DND-41 (cell line): Measurements from ENCODE around the gene MTG1.
A peak's percentile ranks its signal among the peaks of the same experiment; 100 is the strongest.

ENCODE experiments used
- ATAC-seq: fragments of 200-7000 bp; cut with Tn5 transposase; 3 replicates; pipeline ENCODE4 v1.9.1; 2021; ENCODE audit warnings: low read depth; ENCODE audit not compliant: insufficient read depth
- DNase-seq: peaks from one replicate; pipeline ENCODE4 v3.0.0-alpha.2; 2020
- H2AFZ ChIP-seq: 2 replicates; pipeline ENCODE4 v1.6.0; 2012; ENCODE audit warnings: low read depth, low read length
- H3K27ac ChIP-seq: 2 replicates; pipeline ENCODE4 v1.5.1; 2012; ENCODE audit warnings: low read length, inconsistent platforms
- H3K27me3 ChIP-seq: fragments of 200-600 bp; sonication (generic); 2 replicates; pipeline ENCODE4 v1.6.0; 2012; ENCODE audit warnings: low read length, mild to moderate bottlenecking, inconsistent platforms; ENCODE audit not compliant: insufficient read depth, poor library complexity
- H3K36me3 ChIP-seq: 2 replicates; pipeline ENCODE4 v1.5.1; 2012; ENCODE audit warnings: low read length, inconsistent platforms; ENCODE audit not compliant: insufficient read depth
- H3K4me1 ChIP-seq: 2 replicates; pipeline ENCODE4 v1.5.1; 2012; ENCODE audit warnings: mild to moderate bottlenecking, low read length; ENCODE audit not compliant: insufficient read depth
- H3K4me2 ChIP-seq: 2 replicates; pipeline ENCODE4 v1.6.0; 2012; ENCODE audit warnings: mild to moderate bottlenecking, moderate library complexity, low read length, inconsistent platforms; ENCODE audit not compliant: insufficient read depth
- H3K4me3 ChIP-seq, 2 experiments: fragments of 200-600 bp in 1 of 2; shearing (Covaris generic) in 1 of 2; 2 replicates each; pipeline ENCODE4 v1.5.1; 2012 to 2016; ENCODE audit warnings: inconsistent platforms in 2 of 2, low read length in 2 of 2, mild to moderate bottlenecking in 2 of 2, low read depth in 1 of 2, moderate library complexity in 1 of 2
- H3K79me2 ChIP-seq: 2 replicates; pipeline ENCODE4 v1.6.0; 2012; ENCODE audit warnings: low read length, inconsistent platforms; ENCODE audit not compliant: insufficient read depth
- H3K9ac ChIP-seq: 2 replicates; pipeline ENCODE4 v1.6.0; 2012; ENCODE audit warnings: low read depth, mild to moderate bottlenecking, inconsistent platforms, low read length, moderate library complexity
- H3K9me3 ChIP-seq: 2 replicates; pipeline ENCODE4 v1.5.1; 2012; ENCODE audit warnings: low read length, moderate library complexity, mild to moderate bottlenecking, inconsistent platforms; ENCODE audit not compliant: insufficient read depth, severe bottlenecking
- H4K20me1 ChIP-seq: 2 replicates; pipeline ENCODE4 v1.6.0; 2012; ENCODE audit warnings: low read length; ENCODE audit not compliant: insufficient read depth
- EZH2 ChIP-seq: IDR thresholded peaks from 3 replicates; pipeline ENCODE4 v1.6.1; 2012; ENCODE audit warnings: borderline replicate concordance, low read depth, mild to moderate bottlenecking, moderate library complexity, low read length, inconsistent platforms; ENCODE audit not compliant: severe bottlenecking
- TF ChIP-seq, protein P1 (sequence below): IDR thresholded peaks from 2 replicates; pipeline ENCODE4 v1.5.1; 2012; ENCODE audit warnings: borderline replicate concordance, low read length, moderate library complexity, mild to moderate bottlenecking; ENCODE audit not compliant: poor library complexity, severe bottlenecking; ENCODE audit errors: extremely low read depth

MTG1 gene

DNA sequence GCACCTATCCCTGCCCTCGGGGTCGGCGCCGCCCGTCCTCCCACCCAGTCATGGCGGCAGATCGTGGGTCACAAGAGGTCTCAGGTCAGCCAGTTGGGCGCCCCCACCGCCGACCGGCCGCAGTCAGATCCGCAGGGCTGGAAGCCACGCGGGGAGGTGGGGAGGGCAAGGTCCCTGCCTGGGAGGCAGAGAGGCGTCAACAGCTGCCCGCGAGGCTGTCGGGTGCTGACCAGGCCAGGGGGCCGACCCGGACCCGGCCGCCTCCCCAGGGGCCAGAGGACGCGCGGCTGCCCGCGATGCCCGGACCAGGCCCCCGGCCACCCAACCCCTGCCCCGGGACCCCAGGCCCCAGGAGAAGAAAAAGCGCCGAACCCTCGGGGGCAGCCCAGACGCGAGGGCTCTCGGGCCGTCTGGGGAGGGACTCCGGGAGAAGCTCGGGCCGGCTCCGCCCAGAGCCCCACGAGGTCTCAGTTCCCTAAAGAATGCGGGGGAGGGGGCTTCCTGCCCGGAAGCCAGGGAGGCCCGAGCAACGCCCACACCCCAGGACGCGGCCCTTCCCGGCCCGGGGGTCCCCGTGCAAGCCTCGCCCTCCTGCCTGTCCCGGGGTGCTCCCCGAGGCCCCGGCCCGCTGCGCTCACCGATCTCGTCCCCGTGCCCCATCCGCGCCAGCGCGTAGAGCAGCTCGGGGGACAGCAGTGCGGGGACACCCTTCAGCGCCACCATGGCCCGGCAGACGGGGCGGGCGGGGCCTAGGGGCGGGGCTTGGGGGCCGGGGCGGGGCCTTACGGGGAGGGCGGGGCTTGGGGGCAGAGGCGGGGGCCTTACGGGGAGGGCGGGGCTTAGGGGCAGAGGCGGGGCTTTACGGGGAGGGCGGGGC, 36.4 kb upstream of the MTG1 start, which contains the start of gene FUOM:
Gene FUOM, minus strand, starts transcription at position 735 of the 877 bp plus-strand sequence. Its CDS starts 12 bp downstream, at position 723.
- peaks cover 11% of the 10 kb centered on the region for H3K4me1 ChIP-seq
- H3K79me2 ChIP-seq = no peaks in the 10 kb centered on the region
- peaks cover 7% of the 10 kb centered on the region for H3K36me3 ChIP-seq
- no peaks in the 10 kb centered on the region for H3K27me3 ChIP-seq
- TF ChIP-seq EZH2 = no peak
- TF ChIP-seq, protein P1, sequence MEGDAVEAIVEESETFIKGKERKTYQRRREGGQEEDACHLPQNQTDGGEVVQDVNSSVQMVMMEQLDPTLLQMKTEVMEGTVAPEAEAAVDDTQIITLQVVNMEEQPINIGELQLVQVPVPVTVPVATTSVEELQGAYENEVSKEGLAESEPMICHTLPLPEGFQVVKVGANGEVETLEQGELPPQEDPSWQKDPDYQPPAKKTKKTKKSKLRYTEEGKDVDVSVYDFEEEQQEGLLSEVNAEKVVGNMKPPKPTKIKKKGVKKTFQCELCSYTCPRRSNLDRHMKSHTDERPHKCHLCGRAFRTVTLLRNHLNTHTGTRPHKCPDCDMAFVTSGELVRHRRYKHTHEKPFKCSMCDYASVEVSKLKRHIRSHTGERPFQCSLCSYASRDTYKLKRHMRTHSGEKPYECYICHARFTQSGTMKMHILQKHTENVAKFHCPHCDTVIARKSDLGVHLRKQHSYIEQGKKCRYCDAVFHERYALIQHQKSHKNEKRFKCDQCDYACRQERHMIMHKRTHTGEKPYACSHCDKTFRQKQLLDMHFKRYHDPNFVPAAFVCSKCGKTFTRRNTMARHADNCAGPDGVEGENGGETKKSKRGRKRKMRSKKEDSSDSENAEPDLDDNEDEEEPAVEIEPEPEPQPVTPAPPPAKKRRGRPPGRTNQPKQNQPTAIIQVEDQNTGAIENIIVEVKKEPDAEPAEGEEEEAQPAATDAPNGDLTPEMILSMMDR = no peak
- peak within 1 kb of the TSS; percentile 79 for H3K4me2 ChIP-seq
- peak within 1 kb of the TSS; percentile 36; the same call in 1 of the 2 replicates for H3K27ac ChIP-seq
- H3K9me3 ChIP-seq = no peaks in the 10 kb centered on the region
- peak within 1 kb of the TSS; percentile 75 for H2AFZ ChIP-seq
- DNase-seq (peak; percentile 74), ATAC-seq (peak; percentile 78)
- H3K4me3 ChIP-seq = peak within 1 kb of the TSS; percentile 27 to 66; a peak in 3 of 4 replicates
- 0 out of 2 replicates have a peak, but pooled peaks cover 5% of the 10 kb centered on the region for H4K20me1 ChIP-seq
- H3K9ac ChIP-seq = peak within 1 kb of the TSS; percentile 60

DNA sequence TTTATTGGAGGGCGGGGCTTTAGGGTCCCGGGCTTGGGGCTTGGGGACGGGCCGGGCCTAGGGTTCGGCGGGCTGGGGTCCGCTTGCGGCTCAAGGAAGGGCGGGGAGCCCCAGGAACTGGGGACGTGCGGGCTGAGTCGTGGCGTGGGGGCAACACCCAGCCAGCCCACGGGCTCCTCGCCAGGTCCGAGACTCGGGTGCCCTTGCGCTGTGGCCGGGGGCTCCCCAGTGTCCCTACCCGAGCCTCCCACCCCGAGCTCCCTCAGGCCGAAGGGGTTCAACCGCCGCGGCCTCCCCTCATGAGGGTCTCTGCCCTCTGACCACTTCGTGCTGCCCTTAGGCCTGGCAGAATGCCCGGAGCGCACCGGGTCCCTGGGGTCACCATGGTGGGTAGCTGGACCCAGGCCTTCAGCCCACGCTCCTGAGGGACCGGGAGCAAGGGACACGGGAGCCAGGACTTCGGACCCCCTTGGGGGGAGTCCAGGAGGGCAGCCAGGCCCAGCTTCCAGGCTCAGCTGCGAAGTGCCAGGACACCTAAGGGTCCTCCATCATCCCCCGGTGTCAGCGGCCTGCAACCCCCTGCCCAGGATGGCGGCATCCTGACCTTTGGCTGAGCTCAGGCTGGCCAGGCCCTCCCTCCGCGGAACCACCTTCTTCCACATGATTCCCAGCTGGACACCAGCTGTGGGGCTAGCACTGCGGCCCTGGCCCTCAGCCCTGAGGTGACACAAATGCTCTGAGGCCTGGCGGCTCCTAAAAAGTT, 35.6 kb upstream of the MTG1 start:
- ATAC-seq = 0 out of 3 replicates have a peak, but pooled peaks have one; percentile 1
- Histone ChIP-seq H3K4me1 (peaks cover 11% of the 10 kb centered on the region), H3K27ac (no peak overlapping the region), H3K27me3 (no peaks in the 10 kb centered on the region), H3K4me3 (no peak overlapping the region; a peak in 1 of 4 replicates), H3K79me2 (no peaks in the 10 kb centered on the region), H3K9me3 (no peaks in the 10 kb centered on the region), H3K9ac (no peak overlapping the region), H3K36me3 (peaks cover 14% of the 10 kb centered on the region), H3K4me2 (no peak overlapping the region), H4K20me1 (0 out of 2 replicates have a peak, but pooled peaks cover 5% of the 10 kb centered on the region), H2AFZ (no peak overlapping the region)
- DNase-seq = no peak
- TF ChIP-seq, protein P1 = no peak
- TF ChIP-seq EZH2 = no peak

DNA sequence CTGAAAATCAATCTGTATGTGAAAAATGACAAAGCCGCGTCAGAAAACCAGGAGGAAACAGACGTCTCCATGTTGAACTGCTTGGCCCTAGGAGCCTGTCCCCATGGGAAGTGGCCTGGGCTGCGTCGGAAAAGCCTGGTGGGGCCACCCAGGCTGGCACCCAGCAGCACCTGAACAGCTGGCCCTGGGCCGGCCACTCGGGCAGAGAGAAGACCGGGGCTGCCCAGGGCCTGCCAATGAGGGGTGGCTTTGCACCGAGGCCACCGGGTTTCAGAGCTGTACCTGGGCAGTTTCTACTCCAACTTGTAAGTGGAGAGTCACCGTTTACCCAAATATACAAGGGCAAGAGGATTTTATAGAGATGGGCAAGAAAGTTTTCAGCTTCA, 35.0 kb upstream of the MTG1 start:
- ATAC-seq = no peak
- Histone ChIP-seq H4K20me1 (0 out of 2 replicates have a peak, but pooled peaks cover 5% of the 10 kb centered on the region), H2AFZ (no peak overlapping the region), H3K27ac (no peak overlapping the region), H3K4me2 (no peak overlapping the region), H3K36me3 (peaks cover 18% of the 10 kb centered on the region), H3K79me2 (no peaks in the 10 kb centered on the region), H3K9ac (no peak overlapping the region), H3K9me3 (no peaks in the 10 kb centered on the region), H3K4me1 (peaks cover 11% of the 10 kb centered on the region), H3K4me3 (no peak overlapping the region), H3K27me3 (no peaks in the 10 kb centered on the region)
- no peak for DNase-seq
- TF ChIP-seq, protein P1 = no peak
- TF ChIP-seq EZH2 = no peak
